Measurements from ENCODE around the gene EIF3K.

- TF ChIP-seq ZNF121 (tag by site-specific recombination; IDR thresholded peaks at IDR 0.05) (no peak), CTCF (tag by site-specific recombination; IDR thresholded peaks at IDR 0.05) (no peak), ZNF362 (tag by site-specific recombination; IDR thresholded peaks at IDR 0.05) (no peak), GLI4 (tag by site-specific recombination; IDR thresholded peaks at IDR 0.05) (no peak), YY1 (tag by site-specific recombination; IDR thresholded peaks at IDR 0.05) (no peak)
Measured at GRCh38 chr19:38675611-38676010, 56.6 kb downstream of the EIF3K start.

All from HEK293 (cell line).